ENCODE results near the gene ITPRIPL2.

ITPRIPL2 gene

DNA sequence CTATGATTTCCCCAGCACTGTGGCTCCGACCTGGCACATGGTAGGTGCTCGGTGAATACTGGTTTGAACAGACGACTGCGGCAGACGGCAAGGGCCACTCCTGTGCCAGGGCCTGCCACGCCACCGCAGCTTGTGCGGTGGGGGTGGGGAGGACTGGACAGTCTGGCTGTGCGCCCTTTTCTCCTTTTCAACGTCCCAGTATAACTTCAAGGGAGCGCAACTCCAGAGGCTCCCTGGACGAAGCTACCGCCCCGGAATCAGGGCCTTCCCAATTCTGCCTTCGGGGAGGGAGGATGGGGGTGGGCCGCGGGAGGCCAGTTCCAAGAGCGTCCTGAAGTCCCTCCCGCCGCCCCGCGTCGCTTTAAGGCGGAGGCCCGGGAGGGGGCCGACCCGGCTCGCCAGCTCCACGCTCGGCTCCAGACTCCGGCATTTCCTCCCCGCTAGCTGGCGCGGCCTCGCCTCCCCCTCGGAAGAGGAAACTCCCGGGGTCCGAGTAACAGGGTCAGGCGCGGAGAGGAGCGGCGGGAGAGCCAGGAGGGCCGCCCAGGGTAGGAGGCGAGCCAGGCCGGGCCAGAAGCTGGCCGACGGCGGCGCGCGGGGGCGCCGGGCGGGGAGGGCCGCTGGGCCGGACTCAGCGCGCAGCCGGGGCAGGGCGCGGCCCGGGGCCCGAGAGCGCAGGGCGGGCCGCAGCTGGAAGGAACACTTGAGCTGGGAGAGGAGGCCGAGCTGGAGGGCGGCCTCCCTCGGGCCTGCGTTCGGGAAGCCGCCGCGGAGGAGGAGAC, at the start of gene ITPRIPL2:
Gene ITPRIPL2 (plus strand): TSS at position 388 of the 782 bp plus-strand sequence. CDS start 498 bp downstream, outside the sequence.
- DNase-seq: no peak

DNA sequence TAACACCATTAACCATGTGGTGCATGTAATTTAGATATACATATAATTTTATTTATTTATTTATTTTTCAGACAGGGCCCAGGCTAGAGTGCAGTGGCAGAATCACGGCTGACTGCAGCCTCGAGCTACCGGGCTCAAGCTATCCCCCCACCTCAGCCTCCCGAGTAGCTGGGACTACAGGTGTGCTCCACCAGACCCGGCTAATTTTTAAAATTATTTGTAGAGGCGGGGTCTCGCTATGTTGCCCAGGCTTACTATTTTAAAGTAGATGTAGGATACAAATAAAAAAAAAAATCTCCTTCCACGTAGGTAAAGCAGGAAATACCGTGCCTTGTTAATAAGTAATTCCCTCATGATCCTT, 46.8 kb upstream of the ITPRIPL2 start:
- DNase-seq: no peak

DNA sequence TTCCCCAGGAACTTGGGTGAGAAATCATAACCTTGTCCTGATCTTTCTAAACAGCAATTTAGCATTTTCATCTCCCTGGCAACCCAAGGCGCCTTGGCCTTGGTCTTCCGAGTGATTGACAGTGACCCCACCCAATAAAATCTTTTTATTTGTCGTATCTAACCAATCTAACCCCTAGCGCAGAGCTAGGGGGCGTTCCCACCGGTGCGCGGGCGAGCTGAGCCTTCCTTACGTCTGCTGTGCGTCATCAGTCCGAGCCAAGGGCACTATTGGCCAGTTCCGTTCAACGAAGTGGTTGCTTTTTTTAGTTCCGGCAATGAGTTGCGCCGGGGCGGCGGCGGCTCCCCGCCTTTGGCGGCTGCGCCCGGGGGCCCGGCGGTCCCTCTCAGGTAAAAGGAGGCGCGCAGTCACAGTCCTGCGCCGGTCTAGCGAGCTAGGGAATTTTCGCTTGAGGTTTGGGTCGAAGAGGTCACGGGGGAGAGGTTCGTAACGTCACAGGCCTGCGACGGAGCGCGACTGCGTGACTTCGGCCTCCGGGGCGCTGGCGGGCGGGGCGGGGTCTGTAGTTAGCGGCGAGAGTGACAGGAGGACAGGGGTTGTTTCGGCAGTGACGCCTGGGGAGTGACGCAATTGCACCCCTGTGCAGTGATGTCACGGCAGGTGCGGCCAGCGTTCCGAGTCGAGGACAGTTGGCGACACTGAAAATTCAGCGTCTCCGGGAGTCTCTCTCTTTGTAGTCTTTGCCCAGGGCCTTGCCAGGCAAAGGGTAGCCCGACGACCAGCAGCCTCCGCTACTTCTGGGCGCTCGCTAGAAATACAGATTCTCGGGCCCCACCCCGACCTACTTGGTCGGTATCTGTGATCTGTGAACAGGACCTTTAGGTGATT, 46.2 kb upstream of the ITPRIPL2 start, which contains the start of gene COQ7:
Gene COQ7 (plus strand): TSS at position 266 of the 888 bp plus-strand sequence. CDS start 51 bp downstream, at position 317.
- peak; percentile 96 for DNase-seq

DNA sequence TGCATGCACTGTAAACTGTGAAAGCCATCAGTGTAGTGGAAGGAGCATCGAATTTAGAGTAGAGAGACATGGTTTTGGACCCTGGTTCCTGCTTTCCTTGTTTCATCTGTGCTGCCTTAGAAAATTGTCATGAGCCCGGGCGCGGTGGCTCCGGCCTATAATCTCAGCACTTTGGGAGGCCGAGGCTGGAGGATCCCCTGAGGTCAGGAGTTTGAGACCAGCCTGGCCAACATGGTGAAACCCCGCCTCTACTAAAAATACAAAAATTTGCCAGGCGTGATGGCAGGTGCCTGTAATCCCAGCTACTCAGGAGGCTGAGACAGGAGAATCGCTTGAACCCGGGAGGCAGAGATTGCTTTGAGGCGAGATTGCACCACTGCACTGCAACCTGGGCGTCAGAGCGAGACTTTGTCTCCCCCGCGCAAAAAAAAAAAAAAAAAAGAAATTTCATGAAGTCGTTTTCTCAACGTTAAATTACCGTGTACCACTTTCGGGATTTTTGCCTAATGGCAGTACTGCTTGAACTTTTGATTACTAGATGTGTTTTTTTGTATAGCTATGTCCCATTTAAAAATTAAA, 45.4 kb upstream of the ITPRIPL2 start:
- no peak for DNase-seq

DNA sequence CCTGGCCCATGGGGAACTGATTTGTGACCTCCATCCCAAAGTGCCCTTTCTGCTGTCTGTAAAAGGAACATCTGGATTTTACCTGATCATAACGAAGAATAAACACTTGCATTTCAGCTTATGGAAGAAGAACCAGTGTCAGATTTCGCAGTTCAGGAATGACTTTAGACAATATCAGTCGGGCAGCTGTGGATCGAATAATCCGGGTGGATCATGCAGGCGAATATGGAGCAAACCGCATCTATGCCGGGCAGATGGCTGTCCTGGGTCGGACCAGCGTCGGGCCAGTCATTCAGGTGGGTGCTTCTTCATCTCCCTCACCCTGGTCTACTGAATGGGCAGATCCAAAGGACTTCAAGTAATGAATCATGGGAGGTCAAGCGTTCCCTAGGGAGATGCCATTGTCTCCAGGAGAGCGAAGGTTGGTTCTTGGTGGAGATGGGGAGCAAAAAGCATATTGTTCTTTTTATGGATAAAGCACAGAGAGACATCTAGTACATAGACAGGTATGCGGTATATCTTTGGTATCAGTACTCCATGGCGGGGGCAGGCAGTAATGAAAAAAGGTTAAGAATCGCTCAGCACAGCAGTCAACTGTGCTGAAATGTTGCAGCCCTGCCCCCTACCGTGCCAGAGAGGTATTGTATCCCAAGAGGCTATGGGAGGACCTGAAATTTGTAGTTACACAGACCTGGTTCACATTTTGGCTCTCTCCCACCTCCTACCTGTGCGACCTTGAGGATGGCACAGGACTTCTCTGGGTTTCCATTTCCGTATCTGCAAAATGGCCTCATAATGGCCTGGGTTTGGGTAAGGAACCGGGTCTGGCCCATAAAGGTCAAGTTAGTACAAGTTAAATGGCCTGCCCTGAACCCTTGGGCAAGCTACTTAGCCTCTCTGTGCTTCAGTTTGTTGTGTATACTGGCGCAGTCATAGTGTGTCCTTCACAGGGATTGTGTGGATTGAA, 41.7 kb upstream of the ITPRIPL2 start:
- DNase-seq: no peak

DNA sequence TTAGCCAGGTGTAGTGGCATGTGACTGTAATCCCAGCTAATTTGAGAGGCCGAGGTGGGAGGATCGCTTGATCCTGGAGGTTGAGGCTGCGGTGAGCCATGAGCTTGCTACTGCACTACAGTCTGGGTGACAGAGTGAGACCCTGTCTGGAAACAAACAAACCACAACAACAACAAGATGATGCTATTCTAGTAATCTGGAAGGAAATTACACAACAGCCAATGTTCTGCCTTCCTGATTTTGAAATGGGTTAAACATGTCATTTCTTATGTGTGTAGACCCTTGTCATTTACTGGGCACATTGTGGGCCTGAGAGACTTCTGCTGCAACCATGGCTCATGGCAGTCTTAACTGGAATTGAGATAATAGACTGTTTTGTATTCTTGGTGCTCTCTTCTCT, 40.4 kb upstream of the ITPRIPL2 start:
- no peak for DNase-seq

DNA sequence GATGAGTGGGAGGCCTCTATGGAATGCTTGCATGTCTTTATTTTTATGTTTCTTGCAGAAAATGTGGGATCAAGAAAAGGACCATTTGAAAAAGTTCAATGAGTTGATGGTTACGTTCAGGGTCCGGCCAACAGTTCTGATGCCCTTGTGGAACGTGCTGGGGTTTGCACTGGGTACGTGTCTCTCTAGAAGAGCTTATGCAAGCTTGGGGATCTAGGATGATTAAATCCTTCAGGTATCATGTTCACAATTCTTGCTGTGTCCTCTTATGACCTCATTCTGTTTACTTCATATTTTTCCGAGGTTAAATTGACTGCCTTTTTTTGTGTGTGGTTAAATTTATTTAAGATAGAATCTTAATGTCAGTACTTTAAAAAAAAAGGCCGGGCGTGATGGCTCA, 39.9 kb upstream of the ITPRIPL2 start:
- DNase-seq: no peak

DNA sequence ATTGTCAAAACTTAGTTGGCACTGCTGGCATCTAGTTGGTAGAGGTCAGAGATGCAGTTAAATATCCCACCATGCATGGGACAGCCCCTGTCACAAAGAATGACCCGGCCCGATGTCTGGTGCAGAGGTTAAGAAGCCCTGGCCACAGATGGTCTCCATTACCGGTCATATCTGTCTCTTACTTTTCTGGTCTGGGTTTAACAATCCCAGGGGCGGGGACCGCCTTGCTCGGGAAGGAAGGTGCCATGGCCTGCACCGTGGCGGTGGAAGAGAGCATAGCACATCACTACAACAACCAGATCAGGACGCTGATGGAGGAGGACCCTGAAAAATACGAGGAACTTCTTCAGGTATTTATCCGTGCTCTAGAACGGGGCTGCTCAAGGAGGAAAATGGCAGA, 38.3 kb upstream of the ITPRIPL2 start:
- DNase-seq: no peak

DNA sequence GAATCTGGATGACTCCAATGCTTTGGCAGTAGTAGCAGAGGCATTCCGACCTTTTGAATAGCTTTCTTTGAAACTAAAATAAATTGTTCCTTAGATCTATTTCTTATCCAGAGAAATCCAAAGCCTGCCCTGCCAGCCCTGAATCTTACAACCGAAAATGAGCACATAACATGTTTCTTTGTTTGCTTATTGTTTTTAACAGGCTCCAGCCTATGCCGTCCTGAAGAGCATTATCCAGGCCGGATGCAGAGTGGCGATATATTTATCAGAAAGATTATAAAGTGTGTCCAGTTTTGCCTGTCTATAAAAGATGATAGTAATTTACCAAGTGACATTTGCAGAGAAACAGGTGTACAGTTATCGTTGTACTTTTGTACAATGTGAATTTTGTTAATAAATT, 35.9 kb upstream of the ITPRIPL2 start:
- DNase-seq: no peak

DNA sequence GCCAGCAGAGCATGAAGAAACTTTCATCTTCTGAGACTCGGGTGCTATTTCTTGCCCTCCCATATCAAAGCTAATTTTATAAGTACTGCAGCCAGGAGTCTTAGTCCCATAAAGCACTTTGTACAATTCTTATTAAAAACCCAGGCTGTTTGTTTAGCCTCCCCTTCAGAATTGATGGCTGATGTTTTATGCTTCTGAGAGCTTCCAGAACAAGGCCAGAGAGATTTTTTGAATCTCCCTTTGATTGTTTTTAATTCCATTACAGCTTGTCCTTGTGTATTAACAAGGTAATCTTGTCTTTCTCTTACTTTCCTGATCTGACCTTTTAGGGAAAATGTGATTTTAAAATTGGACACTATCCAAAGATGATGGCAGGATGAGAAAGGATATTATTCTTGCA, 30.1 kb upstream of the ITPRIPL2 start:
- DNase-seq: no peak

DNA sequence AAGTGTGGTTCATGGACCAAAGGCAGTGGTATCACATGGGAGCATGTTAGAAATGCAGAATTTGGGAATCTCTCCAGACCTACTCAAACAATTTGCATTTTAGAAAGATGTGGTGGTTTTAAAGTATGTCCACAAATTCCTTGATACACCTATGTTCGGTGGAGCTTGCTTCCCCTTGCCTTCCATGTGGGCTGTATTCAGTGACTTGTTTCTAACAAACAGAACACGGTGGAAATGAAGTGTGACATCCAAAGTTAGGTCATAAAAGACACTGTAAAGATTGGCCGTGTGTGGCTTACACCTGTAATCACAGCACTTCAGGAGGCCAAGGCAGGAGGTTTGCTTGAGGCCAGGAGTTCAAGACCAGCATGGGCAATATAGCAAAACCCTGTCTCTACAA, 29.6 kb upstream of the ITPRIPL2 start:
- no peak for DNase-seq

DNA sequence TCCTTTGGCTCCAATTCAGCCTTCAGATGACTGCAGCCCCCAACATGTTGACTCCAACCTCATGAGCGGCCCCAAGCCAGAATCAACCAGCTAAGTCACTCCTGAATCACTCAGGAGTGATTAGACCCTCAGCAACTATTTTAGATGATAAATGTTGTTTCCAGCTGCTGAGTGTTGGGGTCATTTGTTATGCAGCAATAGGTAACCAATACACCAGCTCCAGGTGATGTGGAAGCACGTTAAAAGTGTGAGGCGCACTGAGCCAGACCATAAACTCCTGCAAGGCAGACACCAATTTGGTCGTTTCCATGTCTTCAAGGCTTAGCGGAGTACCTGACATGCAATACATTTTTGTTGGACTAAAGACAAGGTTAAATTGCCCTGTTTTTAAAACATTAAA, 28.9 kb upstream of the ITPRIPL2 start:
- no peak for DNase-seq

DNA sequence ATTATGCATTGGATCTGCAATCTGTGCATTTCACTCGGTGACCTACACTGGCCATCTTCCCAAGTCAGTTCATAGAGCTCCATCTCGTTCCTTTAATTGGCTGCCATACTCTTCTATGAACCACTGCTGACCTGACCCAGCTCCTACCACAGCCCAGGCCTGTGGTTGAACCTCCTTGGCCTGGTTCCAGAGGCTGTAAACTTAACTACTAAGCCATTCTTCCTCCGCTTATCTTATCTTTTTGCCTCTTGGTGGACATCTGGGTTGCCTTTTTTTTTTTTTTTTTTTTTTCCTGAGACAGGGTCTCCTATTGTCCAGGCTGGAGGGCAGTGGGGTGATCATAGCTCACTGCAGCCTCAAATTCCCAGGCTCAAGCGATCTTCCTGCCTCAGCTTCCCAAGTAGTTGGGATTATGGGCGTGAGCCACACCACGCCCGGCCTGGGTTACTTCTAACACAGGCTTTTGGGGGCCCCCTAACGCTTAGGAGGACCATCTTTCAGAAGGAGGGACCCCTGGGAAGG, 28.0 kb upstream of the ITPRIPL2 start:
- DNase-seq: no peak

DNA sequence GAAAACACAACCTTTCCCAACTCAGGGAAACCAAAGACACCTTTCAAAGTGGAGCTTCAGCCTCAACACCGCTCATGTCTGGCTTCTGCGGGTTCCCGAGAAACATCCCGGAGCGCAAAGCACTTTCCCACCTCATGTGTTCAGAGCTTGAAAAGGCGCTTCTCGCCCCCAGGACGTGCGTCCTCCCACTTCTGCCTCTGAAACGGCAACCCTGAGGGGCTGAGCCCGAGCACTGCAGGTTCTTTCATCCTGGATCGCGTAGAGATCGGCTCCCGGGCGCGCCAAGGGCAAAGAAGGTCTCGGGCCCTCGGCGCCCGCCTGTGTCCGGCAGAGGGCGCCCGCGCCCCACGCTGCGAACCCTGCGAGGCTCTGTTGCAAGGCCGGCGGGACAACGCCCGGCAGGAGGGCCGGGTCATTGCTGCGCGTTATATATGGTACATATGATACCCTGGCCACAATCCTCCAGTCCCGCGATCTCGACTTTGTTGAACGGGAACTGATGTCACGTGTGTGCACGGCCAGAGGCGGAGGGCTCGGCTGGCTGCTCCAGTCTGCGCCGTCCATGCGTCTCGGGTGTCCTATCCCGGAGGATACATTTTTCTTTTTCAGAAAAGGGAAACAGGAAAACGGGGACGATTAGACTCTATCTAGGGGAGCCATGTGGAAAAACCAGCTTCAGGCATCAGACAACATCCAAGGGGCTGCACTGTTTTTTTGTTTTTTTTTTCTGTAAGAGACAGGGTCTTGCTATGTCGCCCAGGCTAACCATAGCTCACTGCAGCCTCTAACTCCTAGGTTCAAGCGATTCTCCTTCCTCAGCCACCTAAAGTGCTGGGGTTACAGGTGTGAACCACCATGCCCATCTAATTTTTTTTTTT, 27.2 kb upstream of the ITPRIPL2 start:
- DNase-seq: peak; percentile 86

DNA sequence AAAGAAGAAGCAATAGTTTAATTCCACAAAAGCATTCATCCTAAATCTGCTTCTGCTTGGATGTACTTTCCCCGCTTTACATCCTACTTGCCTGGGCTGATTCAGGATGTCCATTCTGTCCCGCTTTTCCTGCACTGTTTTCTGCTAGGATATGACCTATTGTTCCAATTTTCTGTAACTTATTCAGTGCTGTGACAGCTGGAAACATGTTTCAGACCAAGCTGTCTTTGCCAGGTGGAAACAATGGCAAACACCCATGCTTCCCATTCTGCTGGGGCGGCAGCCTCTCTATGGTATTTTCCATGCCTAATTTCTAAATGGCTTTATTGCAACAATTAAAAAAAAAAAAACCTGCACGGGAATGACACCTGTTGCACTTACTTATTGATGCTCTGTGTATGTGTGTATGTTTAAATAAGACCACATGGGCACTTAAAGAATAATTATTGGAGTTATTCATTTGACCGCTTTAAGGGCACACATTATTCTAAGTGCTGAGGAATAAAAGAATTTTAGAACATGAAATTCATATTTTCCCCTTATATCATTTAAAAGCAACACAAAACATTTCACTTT, 25.3 kb upstream of the ITPRIPL2 start:
- no peak for DNase-seq

DNA sequence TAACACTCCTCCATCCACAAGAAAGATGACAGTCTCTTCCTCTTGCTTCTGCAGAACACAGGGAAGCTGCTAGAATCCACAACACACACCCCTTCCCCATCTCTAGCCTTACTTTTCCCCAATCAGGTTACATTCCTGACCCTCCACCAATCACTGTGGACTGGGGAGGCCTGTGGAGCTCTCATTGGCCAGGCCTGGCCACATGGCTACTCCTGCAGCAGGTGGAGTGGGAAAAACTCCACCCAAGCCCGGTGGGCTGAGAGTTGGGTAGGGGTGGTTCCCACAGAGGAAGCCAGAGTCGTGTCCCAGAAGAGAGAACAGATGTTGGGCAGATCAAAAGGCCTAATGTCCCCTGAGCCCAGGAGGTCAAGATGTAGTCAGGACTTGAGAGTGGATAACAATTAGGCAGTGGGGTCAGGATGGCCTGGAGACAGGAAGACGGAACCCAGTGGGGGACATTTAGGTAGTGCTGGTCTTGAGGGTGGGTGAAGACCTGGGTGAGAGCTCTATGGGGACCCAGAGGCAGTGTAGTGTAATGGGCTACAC, 24.3 kb upstream of the ITPRIPL2 start:
- no peak for DNase-seq

DNA sequence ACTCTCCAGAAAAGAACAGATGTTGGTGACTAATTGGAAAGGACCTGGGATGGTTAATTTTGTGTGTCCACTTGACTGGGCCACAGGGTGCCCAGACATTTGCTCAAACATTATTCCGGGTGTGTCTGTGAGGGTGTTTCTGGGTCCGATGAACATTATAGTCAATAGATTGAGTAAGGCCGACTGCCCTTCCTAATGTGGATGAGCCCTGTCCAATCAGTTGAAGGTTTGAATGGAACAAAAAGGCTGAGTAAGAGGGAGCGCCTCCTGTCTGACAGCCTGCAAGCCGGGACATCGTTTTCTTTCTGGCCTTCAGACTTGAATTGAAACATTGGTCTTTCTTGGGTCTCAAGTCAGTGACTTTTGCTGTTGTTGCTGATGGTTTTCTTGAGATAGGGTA, 22.8 kb upstream of the ITPRIPL2 start:
- no peak for DNase-seq

DNA sequence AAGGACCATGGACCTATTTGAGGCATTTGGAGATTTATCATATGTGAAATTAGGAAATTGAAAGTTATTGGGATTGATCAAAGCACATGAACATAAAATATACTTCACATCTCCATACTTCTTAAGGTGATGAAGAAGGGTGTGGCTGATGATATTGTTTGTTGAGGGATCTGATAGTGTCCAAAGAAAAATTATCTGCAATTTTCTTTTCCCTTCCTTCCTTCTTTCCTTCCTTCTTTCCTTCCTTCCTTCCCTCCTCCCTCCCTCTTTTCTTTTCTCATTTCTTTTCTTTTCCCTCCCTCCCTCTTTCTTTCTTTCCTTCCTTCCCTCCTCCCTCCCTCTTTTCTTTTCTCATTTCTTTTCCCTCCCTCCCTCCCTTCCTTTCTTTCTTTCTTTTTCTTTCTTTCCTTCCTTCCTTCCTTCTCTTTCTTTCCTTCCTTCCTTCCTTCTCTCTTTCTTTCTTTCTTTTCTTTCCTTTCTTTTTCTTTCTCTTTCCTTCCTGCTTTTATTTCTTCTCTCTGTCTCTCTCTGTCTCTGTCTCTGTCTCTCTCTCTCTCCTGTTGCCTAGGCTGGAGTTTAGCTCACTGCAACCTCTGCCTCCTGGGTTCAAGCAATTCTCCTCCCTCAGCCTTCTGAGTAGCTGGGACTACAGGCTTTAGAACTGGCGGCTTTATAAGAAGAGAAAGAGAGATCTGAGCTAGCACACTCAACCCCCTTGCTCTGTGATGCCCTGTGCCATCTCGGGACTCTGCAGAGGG, 20.9 kb upstream of the ITPRIPL2 start:
- no peak for DNase-seq

DNA sequence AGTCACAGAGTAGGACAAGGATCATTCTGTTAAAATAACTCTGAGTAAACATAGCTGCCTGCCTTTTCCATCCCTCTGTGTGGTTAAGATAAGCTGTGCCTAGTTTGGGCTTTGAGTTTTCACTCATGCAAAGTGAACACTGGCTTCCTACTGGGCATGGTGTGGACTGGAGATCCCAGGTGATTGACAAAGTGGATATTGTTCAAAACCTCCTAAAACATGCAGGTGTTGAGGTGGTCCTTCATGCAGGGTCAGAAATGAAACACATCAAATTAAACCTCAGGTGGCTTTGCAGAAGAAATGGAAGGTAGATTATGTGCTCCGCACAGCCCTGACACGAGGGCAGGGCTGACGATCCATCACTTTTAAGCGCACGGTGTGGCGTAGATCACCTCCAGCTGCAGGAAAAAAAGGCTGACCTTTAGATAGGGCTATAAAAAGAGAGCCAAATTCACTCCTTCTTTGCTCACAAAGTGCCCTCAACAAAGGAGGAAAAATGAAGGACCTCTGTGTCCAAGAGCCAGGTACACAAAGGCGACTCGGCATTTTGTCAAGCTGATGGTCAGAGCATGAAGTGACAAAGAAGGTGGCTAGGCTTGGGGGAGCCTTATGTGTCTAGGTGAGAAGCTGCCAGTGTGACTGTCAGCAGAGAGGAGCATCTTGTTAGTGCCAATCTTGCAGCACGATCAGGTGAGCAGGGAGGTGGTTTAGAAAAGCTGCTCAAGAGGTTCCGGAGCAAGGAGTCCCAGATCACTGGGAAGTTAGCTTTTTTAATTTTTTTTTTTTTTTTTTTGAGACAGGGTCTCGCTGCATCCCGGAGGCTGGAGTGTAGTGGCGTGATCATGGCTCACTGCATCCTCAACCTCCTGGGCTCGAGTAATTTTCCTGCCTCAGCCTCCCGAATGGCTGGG, 19.9 kb upstream of the ITPRIPL2 start:
- DNase-seq: no peak

Measured in NCI-H2107 (cell line).